Astrocyte of the hippocampus (primary cell): ENCODE measurements around the gene SCN1A.
"Not testable (repeated sequence)": the region's sequence is repeated elsewhere in the genome, so short reads cannot be mapped to it uniquely, and the experiment has no call there.

ENCODE experiments used
- DNase-seq: peaks from one replicate; pipeline ENCODE4 v3.0.0; 2011; ENCODE audit warnings: low read depth, low spot score

SCN1A gene

GRCh38 chr2:166127217-166128155 is at the start of gene SCN1A:
SCN1A (minus strand) TSS chr2:166128020; CDS start chr2:166073621, 54,399 bp downstream.
- DNase-seq = peak; percentile 56

GRCh38 chr2:166173263-166173662 is 45.4 kb upstream of the SCN1A start:
- DNase-seq = no peak

DNA sequence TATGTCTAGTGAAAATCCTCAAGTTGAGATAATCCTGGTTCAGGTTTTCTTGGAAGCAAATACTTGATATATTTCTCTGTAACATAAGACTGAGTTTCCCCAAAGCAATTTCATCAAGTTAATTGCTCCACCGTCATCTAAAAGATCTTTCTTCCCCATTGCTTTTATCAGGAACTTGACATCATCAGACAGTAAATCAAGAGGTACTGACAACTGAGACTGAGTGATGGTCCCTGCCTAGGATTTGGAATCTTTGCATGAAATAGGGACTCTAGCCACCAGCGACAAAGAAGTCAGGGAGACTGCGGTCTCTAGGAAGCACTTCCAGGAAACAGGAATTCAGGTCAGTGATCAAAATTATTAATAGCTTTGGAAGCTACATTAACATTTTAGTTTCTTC is 43.4 kb upstream of the SCN1A start:
- no peak for DNase-seq

DNA sequence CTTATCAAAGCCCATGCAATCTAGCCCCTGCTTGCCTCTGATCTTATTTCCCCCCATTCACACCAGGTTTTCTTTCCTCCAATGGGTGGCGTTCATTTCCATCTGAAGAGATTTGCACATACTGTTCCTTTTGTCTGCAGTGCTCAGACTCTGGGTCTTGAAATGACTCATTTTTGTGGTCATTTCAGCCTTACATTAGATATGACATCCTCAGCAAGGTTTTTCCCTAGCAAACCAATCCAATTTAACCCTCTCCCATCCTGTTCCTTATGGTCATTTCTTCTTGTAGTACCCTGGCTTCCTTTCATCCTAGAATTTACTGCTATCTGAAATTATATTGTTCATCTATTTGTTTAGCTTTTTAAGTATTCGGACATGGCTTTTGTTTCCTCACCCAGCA is 42.5 kb upstream of the SCN1A start:
- DNase-seq = peak; percentile 43

GRCh38 chr2:166167449-166167848 is 39.6 kb upstream of the SCN1A start:
- DNase-seq = peak; percentile 84

DNA sequence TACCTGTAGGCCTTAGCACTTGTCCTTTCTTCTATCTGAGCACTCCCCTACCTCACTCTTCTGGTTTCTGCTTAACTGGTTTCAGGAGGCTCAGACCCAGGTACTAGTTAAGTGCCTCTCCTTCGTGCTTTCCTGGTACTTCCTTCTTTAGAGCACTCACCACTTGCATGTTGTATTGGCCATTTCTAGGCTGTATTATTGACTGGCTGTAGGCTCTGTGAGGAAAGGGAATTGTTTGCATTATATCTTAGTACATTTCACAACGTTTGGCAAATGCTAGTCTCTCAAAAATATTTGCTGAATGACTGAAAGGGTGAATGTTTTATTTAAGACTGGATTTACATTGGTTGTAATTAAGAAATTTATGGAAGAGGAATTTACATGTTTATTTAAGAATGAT is 36.0 kb upstream of the SCN1A start:
- no peak for DNase-seq

DNA sequence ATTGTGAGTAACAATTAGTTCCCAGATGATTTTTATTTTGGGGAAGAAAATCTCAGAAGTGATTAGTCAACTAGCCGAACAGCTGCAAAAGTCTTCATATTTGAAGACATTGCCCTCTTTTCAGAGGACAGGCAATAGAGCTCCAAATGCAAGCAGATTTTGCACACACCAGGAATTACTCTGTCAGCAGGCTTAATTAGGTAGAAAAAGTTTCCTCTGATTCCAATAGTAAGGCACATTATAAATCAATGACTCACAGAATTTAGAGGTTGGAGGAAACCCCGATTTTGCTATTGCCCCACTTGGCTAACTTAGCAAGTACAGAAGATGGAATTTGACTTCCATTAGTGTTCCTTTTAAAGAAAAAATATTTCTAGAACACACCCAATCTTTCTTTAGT is 30.7 kb upstream of the SCN1A start:
- no peak for DNase-seq

GRCh38 chr2:166157578-166157977 is 29.8 kb upstream of the SCN1A start:
- no peak for DNase-seq

DNA sequence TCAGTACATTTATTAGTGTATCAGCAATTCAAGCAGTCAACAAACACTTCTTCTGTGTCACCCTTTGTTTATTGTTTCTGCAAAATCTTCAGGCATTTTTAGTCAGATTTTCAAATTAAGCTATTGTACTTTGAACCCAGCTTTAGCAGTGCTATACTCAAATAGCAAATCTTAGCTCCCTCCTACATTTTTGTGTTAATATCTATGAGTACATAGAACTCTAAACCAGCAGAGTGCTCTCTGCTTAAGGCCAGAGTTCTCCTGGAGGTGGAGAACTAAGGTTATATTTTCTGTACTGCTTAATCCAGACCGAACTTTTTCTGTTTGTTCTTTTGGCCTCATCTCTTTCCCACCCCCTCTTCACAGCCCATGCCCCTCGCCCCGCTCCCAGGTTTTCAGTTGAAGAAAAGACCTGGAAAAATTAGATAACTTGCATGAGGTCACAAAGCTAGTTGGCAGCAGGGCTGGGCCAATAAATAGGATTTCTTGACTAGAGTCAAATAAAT is 29.2 kb upstream of the SCN1A start:
- DNase-seq = no peak

- DNase-seq = no peak
Measured at GRCh38 chr2:166155589-166155988, 27.8 kb upstream of the SCN1A start.

DNA sequence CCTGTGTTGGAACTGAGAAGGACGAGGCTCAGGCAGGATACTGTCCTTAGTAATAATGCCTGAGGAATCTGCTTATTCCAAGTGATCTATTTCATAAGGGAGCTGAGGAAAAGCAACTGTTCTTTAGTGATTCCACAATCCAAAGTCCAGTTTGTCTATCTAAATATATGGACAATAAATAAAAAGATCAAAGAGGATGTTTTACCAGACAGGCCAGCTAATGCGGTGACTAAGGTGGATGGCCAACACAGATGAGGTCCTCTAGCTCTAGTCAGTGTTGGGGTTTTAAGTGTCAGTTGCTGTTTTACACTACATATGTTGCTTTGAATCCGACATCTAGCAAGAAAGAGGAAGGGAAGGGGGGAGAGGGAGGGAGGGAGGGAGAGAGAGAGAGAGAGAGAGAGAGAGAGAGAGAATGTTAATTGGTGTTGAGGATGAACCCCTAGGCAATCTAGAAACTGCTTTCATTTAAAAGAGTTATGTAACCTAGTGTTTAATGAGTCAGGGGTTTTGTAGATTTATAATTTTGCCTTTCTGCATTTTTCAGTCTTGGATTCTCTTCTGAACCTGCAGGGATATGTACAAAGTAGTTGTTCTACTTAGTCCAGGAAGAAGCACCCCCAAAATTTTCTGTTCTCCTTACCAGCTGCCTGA is 27.0 kb upstream of the SCN1A start:
- no peak for DNase-seq

DNA sequence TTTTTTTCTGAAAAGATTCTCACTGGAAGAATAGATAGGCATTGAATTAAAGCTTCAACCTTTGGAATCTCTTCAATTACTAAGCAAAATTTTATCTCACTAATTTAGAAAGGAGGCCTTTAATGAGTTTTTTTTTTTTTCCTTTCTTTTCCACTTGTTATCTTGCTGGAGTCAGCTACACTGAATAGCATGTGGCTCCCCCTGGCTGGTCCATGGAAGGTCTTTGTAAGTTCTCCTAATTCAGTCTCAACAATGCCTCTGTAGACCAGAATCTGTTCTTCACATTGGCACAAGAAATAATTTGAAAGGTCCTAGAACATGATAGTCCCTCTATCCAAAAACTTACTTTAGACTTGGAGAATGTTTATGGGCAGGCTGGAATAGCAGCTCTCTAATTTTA is 24.2 kb upstream of the SCN1A start:
- DNase-seq = no peak

DNA sequence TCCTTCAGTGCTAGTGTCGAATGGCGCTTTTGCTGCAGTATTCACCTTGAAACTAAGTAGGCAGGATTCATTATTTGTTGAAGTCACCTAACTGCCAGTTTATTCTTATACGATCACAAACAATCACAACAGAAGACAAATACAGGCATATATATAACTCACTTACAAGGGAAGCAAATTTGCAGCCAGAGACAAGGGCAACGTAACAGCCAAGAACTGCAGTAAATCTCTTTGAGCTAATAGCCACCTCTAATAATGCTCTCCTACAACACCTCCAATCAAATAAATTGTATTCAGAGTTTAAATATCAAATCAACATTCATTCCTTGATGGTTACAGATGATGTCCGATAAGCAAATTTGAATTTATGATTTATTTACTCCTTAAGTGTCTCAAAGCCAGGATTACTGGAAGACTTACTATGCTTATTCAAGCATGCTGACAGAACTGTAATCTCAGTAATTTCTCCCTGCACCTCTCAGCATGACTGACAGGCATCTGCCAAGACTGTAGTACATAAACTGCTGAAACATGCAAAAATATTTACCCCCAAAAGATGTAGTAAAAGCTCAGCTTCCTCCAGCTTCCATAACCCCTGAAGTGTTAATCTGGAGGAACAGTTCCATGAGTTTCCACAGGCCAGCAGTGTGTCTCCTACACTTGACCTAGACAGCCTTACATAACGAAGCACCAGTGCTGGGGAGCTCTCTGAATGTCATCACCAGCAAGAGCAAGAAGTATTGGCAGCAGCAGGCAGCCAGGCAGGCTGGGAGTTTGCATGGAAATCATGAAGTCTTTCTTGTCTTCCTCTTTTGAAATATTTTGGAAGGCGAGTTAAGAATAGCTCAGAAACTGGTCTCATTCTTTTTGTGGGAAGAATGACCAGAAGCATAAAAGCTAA is 20.9 kb upstream of the SCN1A start:
- no peak for DNase-seq

- DNase-seq = no peak
Measured at GRCh38 chr2:166147883-166148282, 20.1 kb upstream of the SCN1A start.

DNA sequence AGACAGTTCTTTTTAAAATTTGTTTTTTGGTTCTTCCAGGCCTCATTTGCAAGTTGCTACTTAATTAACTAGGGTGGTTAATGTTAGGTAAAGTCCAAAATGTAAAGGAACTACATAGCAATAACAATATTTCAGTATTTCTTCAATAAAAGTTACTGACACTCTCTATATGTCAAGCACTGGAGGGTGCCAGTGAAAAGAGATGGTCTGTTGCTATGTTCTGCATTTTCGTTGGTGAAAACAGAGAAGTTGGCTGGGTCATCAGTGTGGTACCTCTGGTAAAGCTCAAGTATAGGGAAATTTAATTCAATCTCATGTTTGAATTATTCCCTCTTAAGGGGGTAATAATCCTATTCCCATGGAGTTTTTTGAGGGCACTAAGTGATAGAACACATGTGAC is 16.3 kb upstream of the SCN1A start:
- no peak for DNase-seq

DNA sequence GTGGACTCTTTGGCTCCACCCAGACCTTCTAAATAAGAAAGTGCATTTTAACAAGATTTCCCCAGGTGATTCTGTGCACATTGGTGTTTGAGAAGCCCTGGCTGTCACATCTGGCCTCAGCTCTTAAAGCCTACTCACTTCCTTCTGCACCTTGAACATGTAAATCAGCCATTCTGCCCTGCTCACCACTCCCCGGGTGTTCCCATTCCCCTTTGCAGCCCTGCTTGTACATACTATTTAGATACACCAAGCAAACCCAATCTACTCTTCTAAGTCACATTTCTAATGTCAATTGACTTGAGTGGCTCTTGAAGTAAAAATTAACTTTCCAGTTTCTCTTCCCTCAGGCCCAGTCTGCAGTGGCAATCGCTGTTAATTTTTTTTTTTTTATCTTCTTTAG is 13.1 kb upstream of the SCN1A start:
- no peak for DNase-seq

DNA sequence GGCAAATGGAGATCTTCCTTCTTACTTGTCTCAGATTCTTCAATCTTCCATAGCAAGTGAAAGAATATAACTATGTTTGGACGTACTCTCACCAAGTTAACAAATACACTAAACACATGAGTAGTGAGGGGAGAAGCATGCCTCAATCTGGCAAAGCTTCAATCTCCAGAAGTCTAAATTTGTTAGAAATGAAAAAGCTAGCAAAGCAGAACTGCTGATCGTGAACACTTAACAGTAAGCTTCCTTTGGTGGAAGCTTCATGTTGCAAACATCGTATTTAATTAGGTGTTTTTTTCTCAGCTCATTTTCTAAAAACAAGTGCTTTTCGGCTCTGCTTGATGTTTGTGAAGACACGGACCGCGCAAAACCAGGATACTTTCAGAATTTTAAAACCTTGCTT is 12.7 kb upstream of the SCN1A start:
- no peak for DNase-seq

DNA sequence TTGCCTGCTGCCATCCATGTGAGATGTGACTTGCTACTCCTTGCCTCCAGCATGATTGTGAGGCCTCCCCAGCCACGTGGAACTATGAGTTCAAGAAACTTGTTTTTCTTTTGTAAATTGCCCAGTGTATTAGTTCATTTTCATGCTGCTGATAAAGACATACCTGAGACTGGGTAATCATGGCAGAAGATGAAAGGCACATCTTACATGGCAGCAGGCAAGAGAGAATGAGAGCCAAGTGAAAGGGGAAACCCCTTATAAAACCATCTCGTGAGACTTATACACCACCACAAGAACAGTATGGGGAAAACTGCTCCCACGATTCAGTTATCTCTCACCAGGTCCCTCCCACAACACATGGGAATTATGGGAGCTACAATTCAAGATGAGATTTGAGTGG is 11.7 kb upstream of the SCN1A start:
- DNase-seq = not testable (repeated sequence)

- DNase-seq = no peak
Measured at GRCh38 chr2:166138667-166139066, 10.8 kb upstream of the SCN1A start.

DNA sequence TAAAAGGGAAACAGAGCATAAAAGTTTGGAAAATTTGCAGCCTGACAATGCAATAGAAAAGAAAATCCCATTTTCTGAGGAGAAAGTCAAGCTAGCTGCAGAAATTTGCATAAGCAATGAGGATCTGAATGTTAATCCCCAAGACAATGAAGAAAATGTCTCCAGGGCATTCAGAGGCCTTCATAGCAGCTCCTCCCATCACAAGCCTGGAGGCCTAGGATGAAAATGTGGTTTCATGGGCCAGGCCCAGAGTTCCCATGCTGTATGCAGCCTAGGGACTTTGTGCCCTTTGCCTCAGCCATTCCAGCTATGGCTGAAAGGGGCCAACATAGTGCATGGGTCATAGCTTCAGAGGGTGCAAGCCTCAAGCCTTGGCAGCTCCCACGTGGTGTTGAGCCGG is 10.3 kb upstream of the SCN1A start:
- DNase-seq = no peak

GRCh38 chr2:166137331-166137730 is 9.5 kb upstream of the SCN1A start:
- DNase-seq = no peak

- no peak for DNase-seq
Measured at GRCh38 chr2:166135849-166136258, 8.0 kb upstream of the SCN1A start.
